K562 (cell line): ENCODE results near the gene TF. TPM values are rescaled to one million over a fixed set of nuclear protein-coding genes. Genes with fewer than 3 reads are reported as not detected.

ENCODE experiments used
- FIP1L1 ChIP-seq: fragments of 200-400 bp; formaldehyde crosslinking; IDR thresholded peaks from 2 replicates; pipeline ENCODE4 v1.6.1; 2018; ENCODE audit warnings: mild to moderate bottlenecking, low read depth, low read length; ENCODE audit not compliant: poor library complexity, severe bottlenecking
- MTF1 ChIP-seq: fragments of 250-450 bp; sonication (Bioruptor Pico); IDR thresholded peaks from 2 replicates; pipeline ENCODE4 v1.9.0; 2021; ENCODE audit warnings: moderate library complexity, mild to moderate bottlenecking, inconsistent platforms, borderline replicate concordance
- ZC3H4 ChIP-seq: sonication (generic); formaldehyde crosslinking; IDR thresholded peaks from 2 replicates; pipeline ENCODE4 v1.9.0; 2021; ENCODE audit warnings: missing genetic modification reagents, borderline replicate concordance
- ZNF77 ChIP-seq: fragments of 250-450 bp; sonication (Bioruptor Pico); IDR thresholded peaks from 2 replicates; pipeline ENCODE4 v1.5.0; 2020
- polyA plus RNA-seq, 8 experiments: library from polyadenylated mRNA; depleted of rRNA in 4 of 8; stranded (reverse) in 5 of 8; unstranded in 3 of 8; fragments of >200 nt; fragmentation: Nextera tagmentation in 2 of 8; fragmentation: Illumina TruSeq in 1 of 8; extraction: Ambion mirVana in 2 of 8; extraction: Trizol in 1 of 8; gene quantifications; 2 replicates each; pipeline versions ENCODE4 v1.2.1 to v1.2.3, GENCODE V29; 2011 to 2014; ENCODE audit warnings: inconsistent platforms in 1 of 8, missing spikeins in 1 of 8
- total RNA-seq, 7 experiments: library from RNA; depleted of rRNA in 6 of 7; stranded (reverse); fragments of >200 nt in 6 of 7; fragmentation: Illumina TruSeq in 2 of 7; extraction: Trizol in 2 of 7; gene quantifications; 2 replicates each; pipeline versions ENCODE4 v1.2.1 to v1.2.3, GENCODE V29; 2011 to 2021; ENCODE audit warnings: low replicate concordance in 1 of 7
- TF ChIP-seq, protein P1 (sequence below), 3 experiments: IDR thresholded peaks in 2 of 3; conservative IDR thresholded peaks in 1 of 3; 2 replicates each; pipeline ENCODE4 v1.5.1; 2011 to 2012; ENCODE audit warnings: low read length in 3 of 3, mild to moderate bottlenecking in 3 of 3, control low read depth in 2 of 3, improper control_type of control experiment in 1 of 3, inconsistent platforms in 1 of 3, low read depth in 1 of 3, mixed read lengths in 1 of 3, moderate library complexity in 1 of 3; ENCODE audit not compliant: insufficient read depth in 2 of 3
- TF ChIP-seq, protein P2 (sequence below): fragments of 250-450 bp; sonication (Bioruptor Pico); IDR thresholded peaks from 2 replicates; pipeline ENCODE4 v1.8.0; 2022; ENCODE audit warnings: moderate library complexity, mild to moderate bottlenecking, inconsistent platforms

The TF gene
- total and polyA plus RNA-seq, 9 of the 15 experiments (the other 6 are each of a cell fraction or from before 2014, with no cell fraction given), result 0.09 to 9.2 (median 3.1) TPM

DNA sequence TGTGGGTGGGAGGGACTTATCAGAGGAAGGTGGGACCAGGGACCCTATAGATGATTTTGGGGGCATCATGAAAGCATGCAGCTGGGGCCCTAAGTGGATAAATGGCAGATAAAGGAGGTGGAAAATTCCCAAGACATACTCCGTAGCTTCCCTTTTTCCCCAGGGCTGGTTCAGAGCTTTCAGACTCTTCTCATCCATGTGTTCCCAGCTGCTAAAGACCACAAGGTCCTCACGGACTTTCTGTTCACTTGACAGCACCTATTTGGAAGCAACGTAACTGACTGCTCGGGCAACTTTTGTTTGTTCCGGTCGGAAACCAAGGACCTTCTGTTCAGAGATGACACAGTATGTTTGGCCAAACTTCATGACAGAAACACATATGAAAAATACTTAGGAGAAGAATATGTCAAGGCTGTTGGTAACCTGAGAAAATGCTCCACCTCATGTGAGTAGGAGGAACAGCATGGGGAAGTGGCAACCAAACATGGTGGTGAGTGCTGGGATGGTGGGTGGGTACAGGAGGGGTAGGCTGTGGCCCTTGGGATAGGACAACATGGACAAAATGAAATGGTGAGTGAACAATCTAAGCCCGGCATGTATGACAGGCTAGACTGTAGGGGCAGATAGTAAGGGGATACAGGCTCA, 30.7 kb downstream of the TF start (continued):
- TF ChIP-seq, protein P1, sequence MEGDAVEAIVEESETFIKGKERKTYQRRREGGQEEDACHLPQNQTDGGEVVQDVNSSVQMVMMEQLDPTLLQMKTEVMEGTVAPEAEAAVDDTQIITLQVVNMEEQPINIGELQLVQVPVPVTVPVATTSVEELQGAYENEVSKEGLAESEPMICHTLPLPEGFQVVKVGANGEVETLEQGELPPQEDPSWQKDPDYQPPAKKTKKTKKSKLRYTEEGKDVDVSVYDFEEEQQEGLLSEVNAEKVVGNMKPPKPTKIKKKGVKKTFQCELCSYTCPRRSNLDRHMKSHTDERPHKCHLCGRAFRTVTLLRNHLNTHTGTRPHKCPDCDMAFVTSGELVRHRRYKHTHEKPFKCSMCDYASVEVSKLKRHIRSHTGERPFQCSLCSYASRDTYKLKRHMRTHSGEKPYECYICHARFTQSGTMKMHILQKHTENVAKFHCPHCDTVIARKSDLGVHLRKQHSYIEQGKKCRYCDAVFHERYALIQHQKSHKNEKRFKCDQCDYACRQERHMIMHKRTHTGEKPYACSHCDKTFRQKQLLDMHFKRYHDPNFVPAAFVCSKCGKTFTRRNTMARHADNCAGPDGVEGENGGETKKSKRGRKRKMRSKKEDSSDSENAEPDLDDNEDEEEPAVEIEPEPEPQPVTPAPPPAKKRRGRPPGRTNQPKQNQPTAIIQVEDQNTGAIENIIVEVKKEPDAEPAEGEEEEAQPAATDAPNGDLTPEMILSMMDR (IDR thresholded peaks at IDR 0.05 in 2 of 3, conservative IDR thresholded peaks at IDR 0.05 in 1 of 3; ENCODE audit: insufficient read depth in 2 of 3, low read depth in 1 of 3, low read length in 3 of 3), result peak in 2 of 3 experiments; percentile 18 to 52; a peak in 4 of 6 replicates
- TF ChIP-seq ZC3H4 (CRISPR knock-in tag) (no peak), FIP1L1 (no peak), ZNF77 (CRISPR knock-in tag) (no peak), MTF1 (no peak)
- TF ChIP-seq, protein P2, sequence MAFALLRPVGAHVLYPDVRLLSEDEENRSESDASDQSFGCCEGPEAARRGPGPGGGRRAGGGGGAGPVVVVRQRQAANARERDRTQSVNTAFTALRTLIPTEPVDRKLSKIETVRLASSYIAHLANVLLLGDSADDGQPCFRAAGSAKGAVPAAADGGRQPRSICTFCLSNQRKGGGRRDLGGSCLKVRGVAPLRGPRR, result no peak
